HFF-Myc (cell line): ENCODE data around the gene TEKT2.
A peak's percentile ranks its signal among the peaks of the same experiment; 100 is the strongest.

ENCODE experiments used
- DNase-seq: peaks from one replicate; pipeline ENCODE4 v3.0.0-alpha.2; 2011; ENCODE audit warnings: low read depth; ENCODE audit errors: extremely low read depth
- H3K4me3 ChIP-seq: replicated peaks from 2 replicates; pipeline ENCODE4 v1.5.1; 2011; ENCODE audit warnings: low read depth, mild to moderate bottlenecking, control low read depth, low read length
- TF ChIP-seq, protein P1 (sequence below): IDR thresholded peaks from 2 replicates; pipeline ENCODE4 v1.5.1; 2012; ENCODE audit warnings: mild to moderate bottlenecking, low read depth, low read length, control low read depth; ENCODE audit errors: missing control alignments

The TEKT2 gene

DNA sequence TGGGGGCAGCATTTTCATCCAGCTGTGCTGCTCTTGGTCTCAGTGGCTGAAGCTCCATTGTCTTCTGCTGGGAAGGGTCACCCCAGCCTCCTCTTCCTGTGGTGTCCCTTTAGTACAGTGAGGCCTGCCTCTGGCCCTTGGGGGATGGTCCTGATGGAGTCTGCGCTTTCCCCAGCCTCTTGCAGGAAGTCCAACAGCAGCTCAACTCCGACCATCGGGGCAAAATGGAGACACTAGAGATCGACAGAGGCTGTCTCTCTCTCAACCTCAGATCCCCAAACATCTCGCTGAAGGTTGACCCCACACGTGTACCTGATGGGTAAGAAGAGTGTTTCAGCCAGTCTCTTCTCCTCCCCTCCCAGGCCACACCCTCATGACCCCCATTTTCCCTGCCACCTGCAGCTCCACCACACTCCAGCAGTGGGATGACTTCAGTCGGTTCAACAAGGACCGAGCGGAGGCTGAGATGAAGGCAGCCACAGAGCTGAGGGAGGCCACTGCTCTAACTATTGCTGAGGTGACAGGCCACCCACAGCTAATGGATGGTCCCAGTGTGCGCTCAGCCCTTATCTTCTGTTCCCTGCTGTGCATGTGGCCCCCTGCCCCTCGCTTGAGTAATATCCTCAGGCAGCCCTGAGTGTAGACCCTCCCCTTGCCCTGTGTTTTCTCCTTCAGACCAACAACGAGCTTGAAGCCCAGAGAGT is 2.8 kb downstream of the TEKT2 start:
- no peak overlapping the region for H3K4me3 ChIP-seq
- no peak for DNase-seq
- TF ChIP-seq, protein P1, sequence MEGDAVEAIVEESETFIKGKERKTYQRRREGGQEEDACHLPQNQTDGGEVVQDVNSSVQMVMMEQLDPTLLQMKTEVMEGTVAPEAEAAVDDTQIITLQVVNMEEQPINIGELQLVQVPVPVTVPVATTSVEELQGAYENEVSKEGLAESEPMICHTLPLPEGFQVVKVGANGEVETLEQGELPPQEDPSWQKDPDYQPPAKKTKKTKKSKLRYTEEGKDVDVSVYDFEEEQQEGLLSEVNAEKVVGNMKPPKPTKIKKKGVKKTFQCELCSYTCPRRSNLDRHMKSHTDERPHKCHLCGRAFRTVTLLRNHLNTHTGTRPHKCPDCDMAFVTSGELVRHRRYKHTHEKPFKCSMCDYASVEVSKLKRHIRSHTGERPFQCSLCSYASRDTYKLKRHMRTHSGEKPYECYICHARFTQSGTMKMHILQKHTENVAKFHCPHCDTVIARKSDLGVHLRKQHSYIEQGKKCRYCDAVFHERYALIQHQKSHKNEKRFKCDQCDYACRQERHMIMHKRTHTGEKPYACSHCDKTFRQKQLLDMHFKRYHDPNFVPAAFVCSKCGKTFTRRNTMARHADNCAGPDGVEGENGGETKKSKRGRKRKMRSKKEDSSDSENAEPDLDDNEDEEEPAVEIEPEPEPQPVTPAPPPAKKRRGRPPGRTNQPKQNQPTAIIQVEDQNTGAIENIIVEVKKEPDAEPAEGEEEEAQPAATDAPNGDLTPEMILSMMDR, result no peak

DNA sequence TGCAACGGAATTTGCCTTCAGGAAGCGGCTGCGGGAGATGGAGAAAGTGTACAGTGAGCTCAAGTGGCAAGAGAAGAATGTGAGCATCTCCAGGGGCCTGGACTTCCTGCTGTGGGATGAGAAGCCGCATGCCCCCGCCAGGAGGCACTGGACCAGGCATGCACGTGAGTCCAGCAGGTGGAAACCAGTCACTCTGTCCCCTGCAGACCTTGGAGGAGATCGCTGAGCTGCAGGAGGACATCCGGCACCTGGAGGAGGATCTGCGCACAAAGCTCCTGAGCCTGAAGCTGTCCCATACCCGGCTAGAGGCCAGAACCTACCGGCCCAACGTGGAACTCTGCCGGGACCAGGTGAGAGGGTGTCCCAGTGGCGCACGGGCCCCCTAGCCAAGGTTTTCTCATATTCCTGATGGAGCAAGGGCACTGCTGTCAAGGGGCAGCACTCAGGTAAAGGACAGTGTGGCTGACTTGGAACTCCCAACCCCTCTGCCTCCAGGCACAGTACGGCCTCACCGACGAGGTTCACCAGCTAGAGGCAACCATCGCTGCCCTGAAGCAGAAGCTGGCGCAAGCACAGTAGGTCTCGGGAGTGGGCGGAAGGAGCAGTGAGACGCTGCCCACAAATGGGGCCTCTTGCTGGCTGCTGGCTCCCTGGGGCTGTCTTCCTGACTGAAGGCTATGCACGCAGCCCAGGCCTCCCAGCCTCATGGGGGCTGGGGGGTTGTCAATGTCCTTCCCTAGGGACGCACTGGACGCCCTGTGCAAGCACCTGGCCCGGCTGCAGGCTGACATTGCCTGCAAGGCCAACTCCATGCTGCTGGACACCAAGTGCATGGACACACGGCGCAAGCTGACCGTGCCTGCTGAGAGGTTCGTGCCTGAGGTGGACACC is 3.6 kb downstream of the TEKT2 start:
- TF ChIP-seq, protein P1, result no peak
- no peak for DNase-seq
- H3K4me3 ChIP-seq, result no peak overlapping the region

DNA sequence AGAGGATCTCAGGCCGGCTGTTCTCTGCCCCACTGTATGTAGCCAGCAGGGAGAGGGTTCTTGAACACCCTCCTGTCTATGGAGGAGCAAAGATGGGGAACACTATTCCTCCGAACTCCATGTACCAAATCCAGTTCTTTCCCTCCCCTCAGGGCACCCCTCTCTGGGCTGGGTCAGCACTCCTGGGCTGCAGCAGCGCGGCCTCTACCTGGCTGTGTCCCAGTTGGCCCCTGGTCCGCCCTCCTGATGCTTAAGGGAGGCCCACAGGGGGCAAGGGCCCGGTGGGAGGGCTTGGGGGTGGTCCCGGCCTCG is 4.3 kb downstream of the TEKT2 start:
- H3K4me3 ChIP-seq, result peak overlapping the region; percentile 66
- DNase-seq, result no peak
- TF ChIP-seq, protein P1, result no peak

DNA sequence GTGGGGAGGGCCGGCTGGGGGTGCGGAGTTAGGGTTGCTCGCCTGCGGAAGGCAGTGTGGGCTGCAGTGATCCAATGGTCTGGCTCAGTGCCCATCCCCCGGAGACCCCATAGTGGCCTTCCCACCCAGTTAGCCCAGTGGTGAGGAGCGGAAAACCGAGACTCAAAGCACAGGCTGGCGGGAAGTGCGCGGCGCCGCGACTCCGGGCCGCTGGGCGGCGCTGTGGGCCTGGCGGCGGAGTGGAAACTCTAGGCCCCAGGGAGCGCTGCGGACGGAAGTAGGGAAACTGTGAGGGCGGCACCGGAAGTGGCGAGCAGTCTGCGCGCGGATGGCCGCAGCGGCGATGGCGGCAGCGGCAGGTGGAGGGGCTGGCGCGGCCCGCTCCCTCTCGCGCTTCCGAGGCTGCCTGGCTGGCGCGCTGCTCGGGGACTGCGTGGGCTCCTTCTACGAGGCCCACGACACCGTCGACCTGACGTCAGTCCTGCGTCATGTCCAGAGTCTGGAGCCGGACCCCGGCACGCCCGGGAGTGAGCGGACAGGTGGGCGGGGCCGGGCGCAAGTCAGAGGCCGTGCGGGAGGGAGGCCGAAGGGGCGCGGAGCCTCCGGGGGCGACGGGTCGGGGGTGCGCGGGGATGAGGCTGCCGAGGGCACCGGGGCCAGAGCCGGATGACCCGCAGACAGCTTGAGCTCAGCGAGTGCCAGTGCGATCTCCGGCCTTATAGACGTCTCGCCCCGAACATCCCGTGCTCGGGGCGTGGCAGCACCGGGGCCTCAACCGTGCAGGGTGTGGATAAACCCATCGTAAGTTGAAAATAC is 4.9 kb downstream of the TEKT2 start, which contains the start of gene ADPRS:
TSS of gene ADPRS (plus strand) at position 316 of the 816 bp plus-strand sequence. CDS start at position 329, 13 bp downstream.
- DNase-seq, result peak; percentile 70
- peak within 1 kb of the TSS; percentile 66 for H3K4me3 ChIP-seq
- TF ChIP-seq, protein P1, result peak; percentile 98

DNA sequence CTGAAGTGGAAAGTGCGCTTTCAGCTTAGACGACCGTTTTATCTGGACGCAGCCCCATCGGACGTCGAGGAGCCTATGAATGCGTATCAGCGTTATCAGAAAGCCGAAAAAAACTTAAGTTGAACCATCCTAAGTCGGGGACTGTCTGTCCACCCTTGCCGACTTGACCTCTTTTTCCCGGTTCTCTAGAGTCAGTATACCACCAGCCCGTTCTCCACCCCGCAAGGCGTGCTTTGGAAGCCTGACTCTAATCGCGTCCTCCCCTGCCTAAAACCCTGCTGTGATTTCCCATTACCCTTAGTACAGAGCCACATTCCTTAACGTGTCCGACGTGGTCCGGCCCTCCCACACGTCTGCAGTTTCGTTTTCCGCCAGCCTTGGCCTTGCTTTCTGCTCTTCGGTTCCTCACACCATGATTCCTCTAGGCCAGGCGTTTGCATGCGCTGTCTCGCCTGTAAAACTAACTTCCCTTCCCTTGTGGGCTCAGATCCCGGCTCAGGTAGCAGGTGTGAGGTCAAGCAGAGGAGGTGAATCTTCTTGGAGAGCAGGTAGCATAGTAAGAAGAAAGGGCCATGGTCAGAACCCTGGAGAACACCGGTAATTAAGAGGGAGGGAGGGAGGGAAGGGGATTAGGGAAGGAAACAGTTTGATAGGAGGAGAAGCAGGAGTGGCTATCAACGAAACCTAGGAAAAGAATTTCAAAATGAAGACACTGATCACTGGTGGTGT is 5.7 kb downstream of the TEKT2 start:
- peak overlapping the region; percentile 66 for H3K4me3 ChIP-seq
- TF ChIP-seq, protein P1, result no peak
- no peak for DNase-seq

DNA sequence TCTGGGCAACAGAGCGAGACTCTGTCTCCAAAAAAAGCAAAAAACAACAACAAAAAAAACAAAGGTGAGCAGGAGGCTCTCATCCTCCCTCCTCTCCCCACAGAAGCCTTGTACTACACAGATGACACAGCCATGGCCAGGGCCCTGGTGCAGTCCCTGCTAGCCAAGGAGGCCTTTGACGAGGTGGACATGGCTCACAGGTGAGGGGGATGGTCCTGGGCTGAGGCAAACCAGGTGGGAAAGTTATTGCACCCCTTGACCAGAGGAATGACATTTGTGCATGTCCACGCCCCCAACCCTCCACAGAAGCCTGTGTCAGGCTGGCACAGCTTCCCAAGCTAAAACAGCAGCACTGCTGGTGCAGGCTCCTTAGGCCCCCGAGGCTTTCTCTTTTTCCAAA is 7.2 kb downstream of the TEKT2 start:
- H3K4me3 ChIP-seq, result no peak overlapping the region
- TF ChIP-seq, protein P1, result no peak
- no peak for DNase-seq
